C4-2B (cell line): ENCODE results near the gene SCN2B.

Experiments used
- ZFX ChIP-seq: fragments of 450-650 bp; IDR thresholded peaks from 2 replicates; pipeline ENCODE4 v1.6.1; 2017
- TF ChIP-seq, protein P1 (sequence below): fragments of 450-650 bp; conservative IDR thresholded peaks from 2 replicates; pipeline ENCODE4 v1.5.1; 2017; ENCODE audit warnings: mild to moderate bottlenecking

GRCh38 chr11:118135796-118136165 lies 40.7 kb downstream of the SCN2B start:
- TF ChIP-seq, protein P1, sequence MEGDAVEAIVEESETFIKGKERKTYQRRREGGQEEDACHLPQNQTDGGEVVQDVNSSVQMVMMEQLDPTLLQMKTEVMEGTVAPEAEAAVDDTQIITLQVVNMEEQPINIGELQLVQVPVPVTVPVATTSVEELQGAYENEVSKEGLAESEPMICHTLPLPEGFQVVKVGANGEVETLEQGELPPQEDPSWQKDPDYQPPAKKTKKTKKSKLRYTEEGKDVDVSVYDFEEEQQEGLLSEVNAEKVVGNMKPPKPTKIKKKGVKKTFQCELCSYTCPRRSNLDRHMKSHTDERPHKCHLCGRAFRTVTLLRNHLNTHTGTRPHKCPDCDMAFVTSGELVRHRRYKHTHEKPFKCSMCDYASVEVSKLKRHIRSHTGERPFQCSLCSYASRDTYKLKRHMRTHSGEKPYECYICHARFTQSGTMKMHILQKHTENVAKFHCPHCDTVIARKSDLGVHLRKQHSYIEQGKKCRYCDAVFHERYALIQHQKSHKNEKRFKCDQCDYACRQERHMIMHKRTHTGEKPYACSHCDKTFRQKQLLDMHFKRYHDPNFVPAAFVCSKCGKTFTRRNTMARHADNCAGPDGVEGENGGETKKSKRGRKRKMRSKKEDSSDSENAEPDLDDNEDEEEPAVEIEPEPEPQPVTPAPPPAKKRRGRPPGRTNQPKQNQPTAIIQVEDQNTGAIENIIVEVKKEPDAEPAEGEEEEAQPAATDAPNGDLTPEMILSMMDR, result no peak
- TF ChIP-seq ZFX, result no peak
